Loucy (cell line): ENCODE results near the gene MAIP1.
A peak's percentile ranks its signal among the peaks of the same experiment; 100 is the strongest.
"Not testable (repeated sequence)": the region's sequence is repeated elsewhere in the genome, so short reads cannot be mapped to it uniquely, and the experiment has no call there.

Experiments used
- H2AFZ ChIP-seq: fragments of 200-600 bp; sonication (generic); 2 replicates; pipeline ENCODE4 v1.6.0; 2016; ENCODE audit warnings: antibody characterized with exemption, mild to moderate bottlenecking, low read length, moderate library complexity
- H3F3A ChIP-seq: fragments of 200-600 bp; 2 replicates; pipeline ENCODE4 v1.6.0; 2016; ENCODE audit warnings: antibody characterized with exemption, low read depth, mild to moderate bottlenecking
- H3K27me3 ChIP-seq: fragments of 200-600 bp; sonication (generic); 2 replicates; pipeline ENCODE4 v1.6.1; 2014; ENCODE audit warnings: low read length, mild to moderate bottlenecking; ENCODE audit not compliant: insufficient read depth, poor library complexity, severe bottlenecking
- H3K36me3 ChIP-seq: fragments of 200-600 bp; sonication (generic); 2 replicates; pipeline ENCODE4 v1.6.1; 2016; ENCODE audit warnings: low read length; ENCODE audit not compliant: insufficient read depth
- H3K4me1 ChIP-seq: fragments of 200-600 bp; sonication (generic); 2 replicates; pipeline ENCODE4 v1.5.1; 2014; ENCODE audit warnings: low read length, mild to moderate bottlenecking; ENCODE audit not compliant: insufficient read depth, poor library complexity, severe bottlenecking
- H3K4me2 ChIP-seq: fragments of 200-600 bp; sonication (generic); 2 replicates; pipeline ENCODE4 v1.6.0; 2014; ENCODE audit warnings: antibody characterized with exemption, low read length, low read depth, mild to moderate bottlenecking; ENCODE audit not compliant: poor library complexity, severe bottlenecking
- H3K4me3 ChIP-seq: fragments of 200-600 bp; sonication (generic); 2 replicates; pipeline ENCODE4 v1.5.1; 2014; ENCODE audit warnings: low read length, mild to moderate bottlenecking, mixed read lengths; ENCODE audit not compliant: poor library complexity, severe bottlenecking
- H3K79me2 ChIP-seq: fragments of 200-600 bp; sonication (generic); 2 replicates; pipeline ENCODE4 v1.6.1; 2014; ENCODE audit warnings: low read length; ENCODE audit not compliant: insufficient read depth
- H3K9ac ChIP-seq: fragments of 200-600 bp; sonication (generic); 2 replicates; pipeline ENCODE4 v1.6.0; 2014; ENCODE audit warnings: mild to moderate bottlenecking, low read depth, low read length, moderate library complexity; ENCODE audit not compliant: poor library complexity, severe bottlenecking
- H3K9me2 ChIP-seq: fragments of 200-600 bp; sonication (generic); replicated peaks from 2 replicates; pipeline ENCODE4 v1.6.1; 2016; ENCODE audit warnings: low read depth, low read length, mixed read lengths
- H3K9me3 ChIP-seq: fragments of 200-600 bp; sonication (generic); 2 replicates; pipeline ENCODE4 v1.6.1; 2014; ENCODE audit warnings: mild to moderate bottlenecking, antibody characterized with exemption, low read length, low read depth; ENCODE audit not compliant: insufficient read depth
- H4K20me1 ChIP-seq: fragments of 200-600 bp; sonication (generic); 2 replicates; pipeline ENCODE4 v1.6.0; 2014; ENCODE audit warnings: antibody characterized with exemption, low read length, mild to moderate bottlenecking; ENCODE audit not compliant: insufficient read depth, poor library complexity, severe bottlenecking
- EZH2phosphoT487 ChIP-seq: fragments of 200-600 bp; IDR thresholded peaks from 2 replicates; pipeline ENCODE4 v1.6.1; 2018; ENCODE audit warnings: antibody characterized with exemption, mild to moderate bottlenecking, moderate library complexity, borderline replicate concordance
- TF ChIP-seq, protein P1 (sequence below): fragments of 200-600 bp; sonication (generic); conservative IDR thresholded peaks from 2 replicates; pipeline ENCODE4 v1.5.1; 2014; ENCODE audit warnings: mild to moderate bottlenecking, antibody characterized with exemption, low read length

MAIP1 gene

DNA sequence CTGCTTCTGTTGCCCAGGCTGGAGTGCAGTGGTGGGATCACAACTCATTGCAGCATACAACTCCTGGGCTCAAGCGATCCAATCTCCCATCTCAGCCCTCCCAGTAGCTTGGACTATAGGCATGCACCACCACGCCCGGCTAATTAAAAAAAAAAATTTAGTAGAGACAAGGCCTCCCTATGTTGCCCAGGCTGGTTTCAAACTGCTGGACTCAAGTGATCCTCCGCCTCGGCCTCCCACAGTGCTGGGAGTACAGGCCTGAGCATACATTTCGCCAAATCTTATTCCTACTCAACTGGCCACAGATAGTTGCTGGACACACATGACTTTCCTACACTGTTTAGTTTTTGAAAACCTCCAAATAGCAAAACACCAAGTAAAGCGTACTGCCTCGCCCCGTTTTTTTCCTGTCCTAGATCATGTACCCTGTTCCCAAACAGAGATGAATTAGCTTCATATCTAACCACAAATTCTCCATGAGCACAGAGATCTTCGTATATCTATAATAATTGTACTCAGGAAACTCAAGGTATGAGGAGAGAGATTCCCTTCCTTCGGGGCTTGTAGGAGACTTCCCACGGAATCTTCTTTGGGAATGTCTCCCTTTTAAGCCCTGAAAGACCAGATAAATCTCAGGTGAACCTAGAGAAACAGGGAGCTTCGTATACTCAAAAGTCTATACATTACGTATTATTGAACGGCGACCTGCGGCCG lies 44.9 kb upstream of the MAIP1 start:
- Histone ChIP-seq H3K79me2 (peaks cover 46% of the 10 kb centered on the region), H3K9me2 (no peaks in the 10 kb centered on the region), H3K9me3 (no peaks in the 10 kb centered on the region), H3K27me3 (no peaks in the 10 kb centered on the region), H3K4me2 (peak overlapping the region; percentile 81), H3K4me3 (peak overlapping the region; percentile 83), H3K9ac (peak overlapping the region; percentile 84), H3F3A (no peaks in the 10 kb centered on the region), H3K36me3 (no peaks in the 10 kb centered on the region), H3K4me1 (peaks cover 24% of the 10 kb centered on the region), H4K20me1 (peaks cover 32% of the 10 kb centered on the region), H2AFZ (peak overlapping the region; percentile 58)
- no peak for TF ChIP-seq EZH2phosphoT487

DNA sequence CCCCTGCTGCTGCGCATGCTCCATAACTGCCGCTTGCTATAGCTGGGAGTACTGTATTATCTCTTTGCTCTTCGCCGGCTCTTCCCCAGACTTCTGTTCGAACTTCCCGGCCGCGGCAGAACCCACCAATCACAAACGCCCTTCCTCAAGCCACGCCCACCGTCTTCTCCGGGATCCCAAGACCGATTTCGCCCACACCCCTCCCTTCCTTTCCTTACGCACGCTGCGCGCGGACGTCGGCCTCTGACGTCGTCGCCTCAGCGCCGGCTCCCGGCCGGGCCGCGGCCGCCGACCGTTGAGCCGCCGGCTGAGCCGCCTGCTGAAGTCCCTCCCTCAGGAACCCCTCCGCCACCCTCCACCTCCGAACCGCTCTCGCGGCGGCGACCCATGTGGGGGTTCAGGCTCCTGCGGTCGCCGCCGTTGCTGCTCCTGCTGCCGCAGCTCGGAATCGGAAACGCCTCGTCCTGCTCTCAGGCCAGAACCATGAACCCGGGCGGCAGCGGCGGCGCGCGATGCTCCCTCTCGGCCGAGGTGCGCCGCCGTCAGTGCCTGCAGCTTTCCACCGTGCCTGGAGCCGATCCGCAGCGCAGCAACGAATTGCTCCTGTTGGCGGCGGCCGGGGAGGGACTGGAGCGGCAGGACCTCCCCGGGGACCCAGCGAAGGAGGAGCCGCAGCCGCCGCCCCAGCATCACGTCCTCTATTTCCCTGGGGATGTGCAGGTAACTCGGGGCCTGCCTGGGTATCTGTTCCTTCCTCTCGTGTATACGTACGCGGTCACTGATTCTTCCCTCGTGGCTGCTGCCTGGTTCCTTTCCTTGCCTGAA lies 44.1 kb upstream of the MAIP1 start, which contains the start of gene C2orf69:
TSS of gene C2orf69 (plus strand) at position 242 of the 825 bp plus-strand sequence. CDS start at position 388, 146 bp downstream.
- no peak for TF ChIP-seq EZH2phosphoT487
- TF ChIP-seq, protein P1, sequence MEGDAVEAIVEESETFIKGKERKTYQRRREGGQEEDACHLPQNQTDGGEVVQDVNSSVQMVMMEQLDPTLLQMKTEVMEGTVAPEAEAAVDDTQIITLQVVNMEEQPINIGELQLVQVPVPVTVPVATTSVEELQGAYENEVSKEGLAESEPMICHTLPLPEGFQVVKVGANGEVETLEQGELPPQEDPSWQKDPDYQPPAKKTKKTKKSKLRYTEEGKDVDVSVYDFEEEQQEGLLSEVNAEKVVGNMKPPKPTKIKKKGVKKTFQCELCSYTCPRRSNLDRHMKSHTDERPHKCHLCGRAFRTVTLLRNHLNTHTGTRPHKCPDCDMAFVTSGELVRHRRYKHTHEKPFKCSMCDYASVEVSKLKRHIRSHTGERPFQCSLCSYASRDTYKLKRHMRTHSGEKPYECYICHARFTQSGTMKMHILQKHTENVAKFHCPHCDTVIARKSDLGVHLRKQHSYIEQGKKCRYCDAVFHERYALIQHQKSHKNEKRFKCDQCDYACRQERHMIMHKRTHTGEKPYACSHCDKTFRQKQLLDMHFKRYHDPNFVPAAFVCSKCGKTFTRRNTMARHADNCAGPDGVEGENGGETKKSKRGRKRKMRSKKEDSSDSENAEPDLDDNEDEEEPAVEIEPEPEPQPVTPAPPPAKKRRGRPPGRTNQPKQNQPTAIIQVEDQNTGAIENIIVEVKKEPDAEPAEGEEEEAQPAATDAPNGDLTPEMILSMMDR, result no peak
- H3K4me3 ChIP-seq, result peak within 1 kb of the TSS; percentile 83
- peaks cover 6% of the 10 kb centered on the region; the same call in 1 of the 2 replicates for H3K36me3 ChIP-seq
- peak within 1 kb of the TSS; percentile 81 for H3K4me2 ChIP-seq
- peaks cover 38% of the 10 kb centered on the region for H4K20me1 ChIP-seq
- H3K9me3 ChIP-seq, result no peaks in the 10 kb centered on the region
- H3K9ac ChIP-seq, result peak within 1 kb of the TSS; percentile 87
- peaks cover 53% of the 10 kb centered on the region for H3K79me2 ChIP-seq
- H3K9me2 ChIP-seq, result no peaks in the 10 kb centered on the region
- peaks cover 24% of the 10 kb centered on the region for H3K4me1 ChIP-seq
- H3F3A ChIP-seq, result no peaks in the 10 kb centered on the region
- no peaks in the 10 kb centered on the region for H3K27me3 ChIP-seq
- peak within 1 kb of the TSS; percentile 90 for H2AFZ ChIP-seq

GRCh38 chr2:199911877-199912161 lies 43.6 kb upstream of the MAIP1 start:
- no peaks in the 10 kb centered on the region for H3F3A ChIP-seq
- H2AFZ ChIP-seq, result peak overlapping the region; percentile 90
- TF ChIP-seq, protein P1, result no peak
- TF ChIP-seq EZH2phosphoT487, result no peak

DNA sequence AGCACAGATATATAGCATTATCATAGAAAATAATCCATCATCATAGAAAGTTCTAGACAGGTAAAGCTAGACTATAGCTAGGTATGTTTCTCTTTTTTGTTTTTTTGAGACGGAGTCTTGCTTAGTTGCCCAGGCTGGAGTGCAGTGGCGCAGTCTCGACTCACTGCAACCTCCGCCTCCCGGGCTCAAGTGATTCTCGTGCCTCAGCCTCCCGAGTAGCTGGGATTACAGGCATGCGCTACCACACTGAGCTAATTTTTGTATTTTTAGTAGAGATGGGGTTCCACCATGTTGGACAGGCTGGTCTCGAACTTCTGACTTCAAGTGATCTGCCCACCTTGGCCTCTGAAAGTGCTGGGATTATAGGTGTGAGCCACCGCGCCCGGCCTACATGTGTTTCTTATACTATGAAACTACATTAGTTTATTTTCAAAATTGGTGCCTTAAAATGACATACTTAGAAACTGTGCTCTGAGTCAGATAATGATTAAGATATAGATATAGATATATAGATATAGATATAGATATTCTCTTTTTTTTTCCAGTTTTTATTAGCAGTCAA lies 42.7 kb upstream of the MAIP1 start:
- H2AFZ ChIP-seq, H3K9me2 ChIP-seq, H3K9me3 ChIP-seq, H3K27me3 ChIP-seq, H3F3A ChIP-seq: not testable (repeated sequence)
- Histone ChIP-seq H3K4me2 (peak overlapping the region; percentile 66), H3K4me3 (peak overlapping the region; percentile 83), H4K20me1 (peaks cover 38% of the 10 kb centered on the region), H3K9ac (peak overlapping the region; percentile 87), H3K79me2 (peaks cover 67% of the 10 kb centered on the region), H3K36me3 (peaks cover 20% of the 10 kb centered on the region; the same call in 1 of the 2 replicates), H3K4me1 (peaks cover 24% of the 10 kb centered on the region)

More at GRCh38 chr2:199911877-199912161, 43.6 kb upstream of the MAIP1 start:
- Histone ChIP-seq H3K9ac (peak overlapping the region; percentile 87), H3K4me1 (peaks cover 24% of the 10 kb centered on the region), H3K27me3 (no peaks in the 10 kb centered on the region), H3K36me3 (peaks cover 12% of the 10 kb centered on the region; the same call in 1 of the 2 replicates), H3K9me2 (no peaks in the 10 kb centered on the region), H3K9me3 (peaks cover 4% of the 10 kb centered on the region; the same call in 1 of the 2 replicates), H3K79me2 (peaks cover 59% of the 10 kb centered on the region), H3K4me2 (peak overlapping the region; percentile 66), H3K4me3 (peak overlapping the region; percentile 83), H4K20me1 (peaks cover 38% of the 10 kb centered on the region)
